GM13976 (cell line): ENCODE results near the gene AFG3L2.

Experiments
- DNase-seq: peaks from one replicate; pipeline ENCODE4 v3.0.0; 2012; ENCODE audit warnings: low spot score
- in situ Hi-C: fragments of 300-500 bp; cut with MboI; formaldehyde crosslinking; loops from one replicate; pipeline ENCODE4 v1.12.0; 2022; ENCODE audit warnings: low sequenced_read_pairs, mixed read lengths, inconsistent platforms; ENCODE audit not compliant: unreplicated experiment
- TF ChIP-seq, protein P1 (sequence below): IDR thresholded peaks from 2 replicates; pipeline ENCODE4 v1.5.1; 2012; ENCODE audit warnings: borderline replicate concordance, mild to moderate bottlenecking; ENCODE audit not compliant: insufficient read depth; ENCODE audit errors: extremely low read depth, missing control alignments, control extremely low read depth

The AFG3L2 gene

GRCh38 chr18:12295389-12296086 is 81.5 kb downstream of the AFG3L2 start:
- in situ Hi-C loops = no loop called here
- DNase-seq = no peak
- TF ChIP-seq, protein P1, sequence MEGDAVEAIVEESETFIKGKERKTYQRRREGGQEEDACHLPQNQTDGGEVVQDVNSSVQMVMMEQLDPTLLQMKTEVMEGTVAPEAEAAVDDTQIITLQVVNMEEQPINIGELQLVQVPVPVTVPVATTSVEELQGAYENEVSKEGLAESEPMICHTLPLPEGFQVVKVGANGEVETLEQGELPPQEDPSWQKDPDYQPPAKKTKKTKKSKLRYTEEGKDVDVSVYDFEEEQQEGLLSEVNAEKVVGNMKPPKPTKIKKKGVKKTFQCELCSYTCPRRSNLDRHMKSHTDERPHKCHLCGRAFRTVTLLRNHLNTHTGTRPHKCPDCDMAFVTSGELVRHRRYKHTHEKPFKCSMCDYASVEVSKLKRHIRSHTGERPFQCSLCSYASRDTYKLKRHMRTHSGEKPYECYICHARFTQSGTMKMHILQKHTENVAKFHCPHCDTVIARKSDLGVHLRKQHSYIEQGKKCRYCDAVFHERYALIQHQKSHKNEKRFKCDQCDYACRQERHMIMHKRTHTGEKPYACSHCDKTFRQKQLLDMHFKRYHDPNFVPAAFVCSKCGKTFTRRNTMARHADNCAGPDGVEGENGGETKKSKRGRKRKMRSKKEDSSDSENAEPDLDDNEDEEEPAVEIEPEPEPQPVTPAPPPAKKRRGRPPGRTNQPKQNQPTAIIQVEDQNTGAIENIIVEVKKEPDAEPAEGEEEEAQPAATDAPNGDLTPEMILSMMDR = no peak

- DNase-seq = no peak
- in situ Hi-C loops = no loop called here
- TF ChIP-seq, protein P1 = no peak
Observed at GRCh38 chr18:12293831-12294230, 83.2 kb downstream of the AFG3L2 start.

- DNase-seq = no peak
- in situ Hi-C loops = no loop called here
- TF ChIP-seq, protein P1 = no peak
Observed at GRCh38 chr18:12291690-12292089, 85.3 kb downstream of the AFG3L2 start.

- in situ Hi-C loops = no loop called here
- TF ChIP-seq, protein P1 = no peak
- no peak for DNase-seq
Observed at GRCh38 chr18:12291161-12291560, 85.9 kb downstream of the AFG3L2 start.

DNA sequence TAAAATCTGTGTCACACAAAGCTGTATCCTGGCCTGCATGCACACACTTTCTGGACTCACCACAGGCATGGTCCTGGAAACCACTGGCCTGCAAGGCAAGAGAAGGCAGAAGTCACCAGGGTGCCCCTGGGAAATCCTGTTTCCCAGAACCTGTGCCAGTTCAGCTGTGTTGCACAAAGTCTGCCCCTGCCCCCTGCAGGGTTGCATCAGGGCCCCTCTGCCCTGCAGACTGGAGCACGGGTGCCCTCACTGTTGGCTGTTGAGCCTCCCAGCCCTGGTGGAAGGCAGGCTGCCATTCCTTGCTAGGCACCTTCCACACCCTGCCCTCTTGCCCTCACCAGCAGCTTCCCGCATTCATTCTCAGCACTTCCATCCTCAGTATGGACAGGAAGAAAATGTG is 86.9 kb downstream of the AFG3L2 start:
- in situ Hi-C loops = no loop called here
- TF ChIP-seq, protein P1 = no peak
- no peak for DNase-seq

GRCh38 chr18:12288403-12288755 is 88.6 kb downstream of the AFG3L2 start:
- DNase-seq = no peak
- TF ChIP-seq, protein P1 = no peak
- in situ Hi-C loops = no loop called here

DNA sequence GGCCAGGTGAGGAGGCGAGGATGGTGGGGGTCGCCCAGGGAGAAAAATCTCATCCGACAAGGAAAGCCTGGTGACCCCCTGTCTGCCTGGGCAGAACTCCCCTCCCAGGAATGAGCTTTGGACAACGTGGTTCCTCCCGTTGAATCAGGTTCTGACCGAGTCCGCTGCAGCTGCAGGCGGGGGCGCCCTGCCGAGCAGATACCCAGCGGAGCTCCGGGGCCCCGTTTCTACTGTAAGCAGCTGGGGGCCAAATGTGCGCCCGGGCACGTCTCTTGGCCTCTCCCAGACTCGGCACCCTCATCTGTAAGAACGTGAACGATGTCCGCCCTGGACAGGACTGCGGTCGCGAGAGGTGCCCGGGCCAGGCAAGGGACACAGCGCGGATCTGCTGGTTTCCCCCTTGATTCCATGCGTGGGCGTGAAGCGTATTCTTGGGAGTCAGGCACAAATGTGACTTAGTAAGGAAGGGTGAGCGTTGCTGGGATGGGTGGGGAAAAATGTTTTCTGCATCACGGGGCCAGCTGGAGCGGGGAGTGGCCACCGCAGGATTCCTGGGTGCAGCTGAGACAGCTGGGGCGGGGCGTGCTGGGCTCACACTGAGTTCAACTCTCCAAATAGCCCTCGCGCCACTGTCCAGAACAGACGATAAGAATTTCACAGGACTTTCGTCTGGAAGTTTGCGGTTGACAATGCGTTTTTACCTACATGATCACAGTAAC is 89.2 kb downstream of the AFG3L2 start:
- DNase-seq = no peak
- TF ChIP-seq, protein P1 = no peak
- in situ Hi-C loops = no loop called here
